MM.1S (cell line): ENCODE results near the gene EMC1.

Source experiments
- DNase-seq: peaks from one replicate; pipeline ENCODE4 v3.0.0-alpha.2; 2015
- H2AFZ ChIP-seq: fragments of 300-600 bp; sonication (generic); 2 replicates; pipeline ENCODE4 v1.6.0; 2016; ENCODE audit warnings: antibody characterized with exemption, low read length
- H3F3A ChIP-seq: fragments of 300-600 bp; sonication (generic); 2 replicates; pipeline ENCODE4 v1.6.1; 2016; ENCODE audit warnings: mild to moderate bottlenecking, antibody characterized with exemption, low read length, moderate library complexity, mixed read lengths; ENCODE audit not compliant: insufficient read depth
- H3K27ac ChIP-seq: fragments of 300-600 bp; sonication (generic); 2 replicates; pipeline ENCODE4 v1.5.1; 2016; ENCODE audit warnings: mild to moderate bottlenecking, low read length
- H3K27me3 ChIP-seq: fragments of 300-600 bp; sonication (generic); replicated peaks from 2 replicates; pipeline ENCODE4 v1.6.0; 2016; ENCODE audit warnings: low read length; ENCODE audit not compliant: insufficient read depth
- H3K36me3 ChIP-seq: fragments of 300-600 bp; sonication (generic); replicated peaks from 2 replicates; pipeline ENCODE4 v1.6.1; 2016; ENCODE audit warnings: mild to moderate bottlenecking, low read length, mixed read lengths; ENCODE audit not compliant: insufficient read depth
- H3K4me1 ChIP-seq: fragments of 300-600 bp; sonication (generic); 2 replicates; pipeline ENCODE4 v1.6.1; 2016; ENCODE audit warnings: low read length, mixed read lengths
- H3K4me2 ChIP-seq: fragments of 300-600 bp; sonication (generic); 2 replicates; pipeline ENCODE4 v1.6.0; 2016; ENCODE audit warnings: low read depth, low read length
- H3K4me3 ChIP-seq: fragments of 300-600 bp; sonication (generic); 2 replicates; pipeline ENCODE4 v1.5.1; 2016; ENCODE audit warnings: low read length, mixed read lengths
- H3K79me2 ChIP-seq: fragments of 300-600 bp; sonication (generic); 2 replicates; pipeline ENCODE4 v1.6.1; 2016; ENCODE audit warnings: mixed run types, low read length, mixed read lengths
- H3K9ac ChIP-seq: fragments of 300-600 bp; sonication (generic); 2 replicates; pipeline ENCODE4 v1.6.1; 2016; ENCODE audit warnings: low read length, mixed read lengths
- H3K9me2 ChIP-seq: fragments of 300-600 bp; sonication (generic); replicated peaks from 2 replicates; pipeline ENCODE4 v1.6.1; 2016; ENCODE audit warnings: mild to moderate bottlenecking, low read length, mixed read lengths; ENCODE audit not compliant: insufficient read depth
- H3K9me3 ChIP-seq: fragments of 300-600 bp; sonication (generic); replicated peaks from 2 replicates; pipeline ENCODE4 v1.6.1; 2016; ENCODE audit warnings: mild to moderate bottlenecking, low read length, mixed read lengths; ENCODE audit not compliant: insufficient read depth
- H4K20me1 ChIP-seq: fragments of 300-600 bp; sonication (generic); 2 replicates; pipeline ENCODE4 v1.6.1; 2016; ENCODE audit warnings: mild to moderate bottlenecking, low read length, moderate library complexity, mixed read lengths; ENCODE audit not compliant: insufficient read depth
- CTCF ChIP-seq: fragments of 300-600 bp; sonication (generic); IDR thresholded peaks from 2 replicates; pipeline ENCODE4 v1.5.1; 2016; ENCODE audit warnings: antibody characterized with exemption, low read length, mixed read lengths
- EZH2 ChIP-seq: fragments of 300-600 bp; sonication (generic); optimal IDR thresholded peaks from 2 replicates; pipeline ENCODE3; 2017; ENCODE audit warnings: low read depth, mild to moderate bottlenecking, antibody characterized with exemption, low read length, mixed read lengths
- EZH2phosphoT487 ChIP-seq: fragments of 300-600 bp; sonication (generic); IDR thresholded peaks from 2 replicates; pipeline ENCODE4 v1.6.1; 2018; ENCODE audit warnings: antibody characterized with exemption, low read length

Gene EMC1

DNA sequence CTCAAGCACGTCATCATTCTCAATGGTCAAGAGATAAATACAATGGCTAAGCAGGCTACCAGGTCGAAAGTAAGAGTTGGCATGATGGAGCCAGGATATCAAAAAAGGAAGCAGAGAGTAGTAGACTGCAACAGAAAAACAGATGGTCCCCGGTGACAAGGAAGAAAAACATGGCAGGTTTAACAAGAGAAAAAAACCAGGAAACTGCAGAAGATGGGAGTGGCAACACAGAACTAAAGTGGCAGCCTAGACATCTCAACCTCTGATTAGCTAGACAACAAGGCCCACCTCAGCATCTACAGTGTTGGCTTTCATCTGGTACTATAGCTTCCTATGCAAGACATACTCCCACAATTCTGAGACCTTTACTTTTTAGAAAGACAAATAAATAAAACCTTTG is 44.4 kb downstream of the EMC1 start:
- H3K4me1 ChIP-seq: peaks cover 34% of the 10 kb centered on the region
- no peak for DNase-seq
- no peaks in the 10 kb centered on the region for H3K9me3 ChIP-seq
- H3K36me3 ChIP-seq: no peaks in the 10 kb centered on the region
- H3K4me3 ChIP-seq: no peak overlapping the region
- H3K27me3 ChIP-seq: no peaks in the 10 kb centered on the region
- H3K27ac ChIP-seq: no peak overlapping the region
- H3K9me2 ChIP-seq: no peaks in the 10 kb centered on the region
- no peak overlapping the region for H3K9ac ChIP-seq
- H3K79me2 ChIP-seq: peaks cover 96% of the 10 kb centered on the region
- H3F3A ChIP-seq: peaks cover 22% of the 10 kb centered on the region
- no peak overlapping the region for H3K4me2 ChIP-seq
- TF ChIP-seq EZH2: no peak
- H4K20me1 ChIP-seq: peaks cover 18% of the 10 kb centered on the region
- H2AFZ ChIP-seq: no peak overlapping the region

DNA sequence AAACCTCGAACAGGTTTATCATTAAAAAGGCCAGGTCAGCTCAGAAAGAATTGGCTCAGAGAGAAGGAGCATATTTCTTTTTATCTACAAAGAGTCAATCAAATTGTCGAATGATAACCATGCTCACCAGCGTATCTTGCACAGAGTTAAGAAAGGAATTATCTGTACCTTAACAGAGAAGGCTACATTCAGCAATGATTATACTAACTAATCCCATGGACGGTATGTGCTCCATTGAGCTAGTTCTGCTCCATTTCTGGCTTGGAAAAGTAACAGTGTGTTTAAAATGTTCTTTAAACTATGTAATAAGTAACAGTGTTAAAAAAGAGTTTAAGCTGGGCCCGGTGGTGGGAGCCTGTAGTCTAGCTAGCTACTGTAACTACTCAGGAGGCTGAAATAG is 45.5 kb downstream of the EMC1 start:
- no peak for DNase-seq
- no peaks in the 10 kb centered on the region for H3K27me3 ChIP-seq
- no peaks in the 10 kb centered on the region for H3K9me3 ChIP-seq
- H2AFZ ChIP-seq: no peak overlapping the region
- H3K4me2 ChIP-seq: 0 out of 2 replicates have a peak overlapping the region, but pooled peaks have one; percentile 15
- peaks cover 18% of the 10 kb centered on the region for H4K20me1 ChIP-seq
- H3K36me3 ChIP-seq: no peaks in the 10 kb centered on the region
- H3K27ac ChIP-seq: peak overlapping the region; percentile 18; the same call in 1 of the 2 replicates
- H3F3A ChIP-seq: peaks cover 20% of the 10 kb centered on the region
- H3K4me1 ChIP-seq: peaks cover 28% of the 10 kb centered on the region
- H3K79me2 ChIP-seq: peaks cover 96% of the 10 kb centered on the region
- TF ChIP-seq CTCF: no peak
- TF ChIP-seq EZH2phosphoT487: no peak
- TF ChIP-seq EZH2: no peak
- no peaks in the 10 kb centered on the region for H3K9me2 ChIP-seq
- no peak overlapping the region for H3K4me3 ChIP-seq
- no peak overlapping the region for H3K9ac ChIP-seq

- peaks cover 16% of the 10 kb centered on the region for H3F3A ChIP-seq
- DNase-seq: peak; percentile 11
- peaks cover 28% of the 10 kb centered on the region for H3K4me1 ChIP-seq
- no peak overlapping the region for H3K4me3 ChIP-seq
- peaks cover 95% of the 10 kb centered on the region for H3K79me2 ChIP-seq
- H4K20me1 ChIP-seq: peaks cover 18% of the 10 kb centered on the region
- H2AFZ ChIP-seq: no peak overlapping the region
- TF ChIP-seq EZH2 (no peak), CTCF (no peak), EZH2phosphoT487 (no peak)
- H3K9ac ChIP-seq: no peak overlapping the region
- no peaks in the 10 kb centered on the region for H3K36me3 ChIP-seq
- H3K27ac ChIP-seq: peak overlapping the region; percentile 18; the same call in 1 of the 2 replicates
- H3K4me2 ChIP-seq: 0 out of 2 replicates have a peak overlapping the region, but pooled peaks have one; percentile 15
- H3K9me3 ChIP-seq: no peaks in the 10 kb centered on the region
- H3K9me2 ChIP-seq: no peaks in the 10 kb centered on the region
- no peaks in the 10 kb centered on the region for H3K27me3 ChIP-seq
Observed at GRCh38 chr1:19205403-19205802, 45.9 kb downstream of the EMC1 start.

GRCh38 chr1:19204446-19205266 is 46.7 kb downstream of the EMC1 start:
- Histone ChIP-seq H3K36me3 (no peaks in the 10 kb centered on the region), H3K27ac (no peak overlapping the region; the same call in 1 of the 2 replicates), H2AFZ (no peak overlapping the region), H3F3A (peaks cover 14% of the 10 kb centered on the region), H3K9me3 (no peaks in the 10 kb centered on the region), H3K79me2 (peaks cover 96% of the 10 kb centered on the region), H4K20me1 (peaks cover 18% of the 10 kb centered on the region), H3K9ac (no peak overlapping the region), H3K4me3 (no peak overlapping the region), H3K4me1 (peaks cover 28% of the 10 kb centered on the region), H3K9me2 (no peaks in the 10 kb centered on the region), H3K4me2 (no peak overlapping the region), H3K27me3 (no peaks in the 10 kb centered on the region)
- TF ChIP-seq EZH2phosphoT487: no peak
- no peak for TF ChIP-seq EZH2
- DNase-seq: no peak
